GM21619 (cell line): ENCODE measurements around the gene GIGYF1.

Experiments
- ATAC-seq: cut with Tn5 transposase; IDR thresholded peaks from one replicate; pipeline ENCODE4 v1.9.1; 2021; ENCODE audit not compliant: unreplicated experiment

The GIGYF1 gene

GRCh38 chr7:100632951-100633717 is 60.9 kb downstream of the GIGYF1 start:
- ATAC-seq, result no peak

- ATAC-seq, result no peak
These were observed 64.0 kb downstream of the GIGYF1 start for GRCh38 chr7:100630066-100630465.
